GM13976 (cell line): ENCODE results near the gene CARD14.
"Not testable (repeated sequence)": the region's sequence is repeated elsewhere in the genome, so short reads cannot be mapped to it uniquely, and the experiment has no call there.

Experiments used
- DNase-seq: peaks from one replicate; pipeline ENCODE4 v3.0.0; 2012; ENCODE audit warnings: low spot score
- in situ Hi-C: fragments of 300-500 bp; cut with MboI; formaldehyde crosslinking; loops from one replicate; pipeline ENCODE4 v1.12.0; 2022; ENCODE audit warnings: low sequenced_read_pairs, mixed read lengths, inconsistent platforms; ENCODE audit not compliant: unreplicated experiment
- TF ChIP-seq, protein P1 (sequence below): IDR thresholded peaks from 2 replicates; pipeline ENCODE4 v1.5.1; 2012; ENCODE audit warnings: borderline replicate concordance, mild to moderate bottlenecking; ENCODE audit not compliant: insufficient read depth; ENCODE audit errors: extremely low read depth, missing control alignments, control extremely low read depth

Gene CARD14

DNA sequence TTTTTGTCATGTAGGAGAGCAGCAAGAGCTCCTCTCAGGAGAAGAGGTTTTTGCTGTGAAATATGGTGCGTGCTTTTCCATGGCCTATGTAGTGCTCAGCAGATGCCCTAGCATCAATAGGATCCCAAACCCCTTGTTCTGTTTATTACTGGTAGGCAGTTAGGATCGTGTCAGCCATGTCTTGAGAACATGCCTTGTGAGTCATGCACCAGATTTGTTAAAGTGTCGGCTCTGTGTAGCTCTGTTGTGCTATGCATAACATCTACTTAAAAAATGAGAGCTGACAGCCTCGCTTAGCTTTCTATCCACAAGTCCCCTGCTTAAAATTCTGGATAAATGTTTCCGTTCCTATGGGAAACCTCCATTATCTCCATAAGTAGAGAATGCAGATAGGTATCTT is 18.5 kb upstream of the CARD14 start:
- TF ChIP-seq, protein P1, sequence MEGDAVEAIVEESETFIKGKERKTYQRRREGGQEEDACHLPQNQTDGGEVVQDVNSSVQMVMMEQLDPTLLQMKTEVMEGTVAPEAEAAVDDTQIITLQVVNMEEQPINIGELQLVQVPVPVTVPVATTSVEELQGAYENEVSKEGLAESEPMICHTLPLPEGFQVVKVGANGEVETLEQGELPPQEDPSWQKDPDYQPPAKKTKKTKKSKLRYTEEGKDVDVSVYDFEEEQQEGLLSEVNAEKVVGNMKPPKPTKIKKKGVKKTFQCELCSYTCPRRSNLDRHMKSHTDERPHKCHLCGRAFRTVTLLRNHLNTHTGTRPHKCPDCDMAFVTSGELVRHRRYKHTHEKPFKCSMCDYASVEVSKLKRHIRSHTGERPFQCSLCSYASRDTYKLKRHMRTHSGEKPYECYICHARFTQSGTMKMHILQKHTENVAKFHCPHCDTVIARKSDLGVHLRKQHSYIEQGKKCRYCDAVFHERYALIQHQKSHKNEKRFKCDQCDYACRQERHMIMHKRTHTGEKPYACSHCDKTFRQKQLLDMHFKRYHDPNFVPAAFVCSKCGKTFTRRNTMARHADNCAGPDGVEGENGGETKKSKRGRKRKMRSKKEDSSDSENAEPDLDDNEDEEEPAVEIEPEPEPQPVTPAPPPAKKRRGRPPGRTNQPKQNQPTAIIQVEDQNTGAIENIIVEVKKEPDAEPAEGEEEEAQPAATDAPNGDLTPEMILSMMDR = no peak
- no peak for DNase-seq
- in situ Hi-C loops = no loop called here

DNA sequence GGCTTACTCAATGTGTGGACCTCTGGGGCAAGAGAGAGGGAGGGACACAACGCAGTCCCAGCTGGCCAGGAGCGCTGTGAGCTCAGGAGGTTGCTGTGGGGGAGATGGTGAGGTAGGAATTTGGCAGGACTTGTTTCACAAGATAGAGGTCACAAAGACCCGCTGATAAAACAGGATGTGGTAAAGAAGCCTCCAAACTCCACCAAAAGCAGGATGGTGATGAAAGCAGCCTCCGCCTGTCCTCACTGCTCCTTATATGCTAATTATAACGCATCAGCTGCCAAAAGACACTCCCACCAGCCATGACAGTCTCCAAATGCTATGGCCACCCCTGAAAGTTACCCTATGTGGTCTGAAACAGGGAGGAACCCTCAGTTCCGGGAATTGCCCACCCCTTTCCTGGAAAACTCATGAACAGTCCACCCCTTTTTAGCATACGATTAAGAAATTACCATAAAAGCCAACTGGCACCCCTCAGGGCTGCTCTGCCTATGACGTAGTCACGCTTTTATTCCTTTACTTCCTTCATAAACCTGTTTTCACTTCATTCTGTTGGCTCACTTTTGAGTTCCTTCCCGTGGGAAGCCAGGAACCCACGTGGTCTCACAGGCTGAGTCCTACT is 17.6 kb upstream of the CARD14 start:
- TF ChIP-seq, protein P1 = no peak
- in situ Hi-C loops = no loop called here
- DNase-seq = no peak

DNA sequence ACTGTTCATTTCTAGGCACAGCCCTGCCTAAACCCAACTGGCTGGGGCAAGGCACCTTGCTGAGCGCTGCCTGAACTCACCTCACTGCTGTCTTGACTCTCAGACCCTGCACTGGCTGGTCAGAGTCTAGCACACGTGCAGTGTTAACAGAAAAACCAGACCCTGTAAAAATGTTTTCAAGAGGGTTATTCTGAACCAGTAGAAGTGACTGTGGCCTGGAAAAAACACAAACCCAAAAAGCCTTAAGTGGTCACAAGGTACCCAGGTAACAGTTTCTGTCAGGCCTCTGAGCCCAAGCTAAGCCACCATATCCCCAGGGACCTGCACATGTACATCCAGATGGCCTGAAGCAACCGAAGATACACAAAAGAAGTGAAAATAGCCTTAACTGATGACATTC is 16.8 kb upstream of the CARD14 start:
- TF ChIP-seq, protein P1 = no peak
- in situ Hi-C loops = no loop called here
- no peak for DNase-seq

DNA sequence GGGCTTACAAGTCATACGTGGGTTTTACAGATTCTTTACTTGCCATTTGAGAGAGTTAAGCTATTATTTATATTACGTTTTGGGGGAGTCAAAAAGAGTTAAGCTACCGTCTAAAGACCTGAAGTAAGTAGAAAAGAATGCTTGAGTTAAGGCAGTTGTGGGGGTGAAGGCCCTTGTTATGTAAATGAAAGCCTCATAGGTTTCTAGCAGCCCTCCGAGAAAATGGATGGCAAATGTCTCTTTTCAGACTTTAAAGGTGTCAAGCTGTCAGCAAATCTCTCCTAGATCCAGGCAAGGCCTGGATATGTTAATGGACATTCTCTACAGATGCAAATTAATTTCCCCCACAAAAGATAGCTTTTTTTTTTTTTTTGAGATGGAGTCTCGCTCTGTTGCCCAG is 15.7 kb upstream of the CARD14 start:
- DNase-seq = no peak
- in situ Hi-C loops = no loop called here
- TF ChIP-seq, protein P1 = no peak

DNA sequence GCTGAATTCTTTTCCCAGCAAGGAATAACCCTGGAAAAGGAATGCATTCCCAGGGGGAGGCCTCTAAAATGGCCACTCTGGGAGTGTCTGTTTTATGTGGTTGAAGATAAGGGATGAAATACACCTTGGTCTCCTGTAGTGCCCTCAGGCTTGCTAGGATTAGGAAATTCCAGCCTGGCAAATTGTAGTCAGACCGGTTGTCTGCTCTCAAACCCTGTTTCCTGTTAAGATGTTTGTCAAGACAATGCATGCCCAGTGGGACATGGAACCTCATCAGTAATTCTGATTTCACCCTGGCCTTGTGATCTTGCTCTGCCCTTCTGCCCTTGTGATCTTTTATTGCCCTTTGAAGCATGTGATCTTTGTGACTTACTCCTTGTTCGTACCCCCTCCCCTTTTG is 14.2 kb upstream of the CARD14 start:
- in situ Hi-C loops, DNase-seq: not testable (repeated sequence)

DNA sequence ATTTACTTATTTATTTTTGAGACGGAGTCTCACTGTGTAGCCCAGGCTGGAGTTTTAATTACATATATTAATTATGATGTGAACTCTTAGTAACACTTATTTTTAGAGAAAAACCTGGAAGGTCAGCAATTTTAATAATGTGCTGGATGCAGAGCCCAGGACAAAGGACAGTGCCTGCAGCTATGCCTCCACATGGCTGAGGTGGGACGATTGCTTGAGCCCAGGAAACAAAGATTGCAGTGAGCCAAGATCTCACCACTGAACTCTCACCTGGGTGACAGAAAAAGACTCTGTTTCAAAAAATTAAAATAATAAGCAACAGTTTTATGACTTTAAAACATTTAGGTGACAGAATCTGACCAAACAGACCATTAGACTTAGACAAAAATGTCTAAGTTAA is 11.0 kb upstream of the CARD14 start:
- DNase-seq = no peak
- in situ Hi-C loops = no loop called here
- TF ChIP-seq, protein P1 = no peak

DNA sequence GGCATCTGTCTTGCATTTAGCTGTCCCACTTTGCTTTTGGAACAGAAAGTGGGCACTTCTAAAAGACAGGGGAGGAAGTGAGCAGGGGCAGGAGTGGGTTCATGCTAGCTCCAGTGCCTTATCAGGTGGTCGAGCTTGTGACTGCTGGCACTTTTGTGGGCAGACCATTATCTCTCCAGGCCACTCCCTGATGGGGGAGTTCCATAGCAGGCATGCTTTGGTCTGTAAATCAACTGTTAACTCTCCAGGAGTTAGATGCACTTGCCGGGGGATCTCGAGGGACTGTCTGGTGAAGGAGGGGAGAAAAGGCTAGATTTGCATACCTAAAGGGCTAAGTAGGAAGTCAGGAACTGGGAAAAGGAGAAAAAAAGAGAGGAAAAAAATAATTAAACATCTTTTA is 9.3 kb upstream of the CARD14 start:
- in situ Hi-C loops = no loop called here
- DNase-seq = no peak
- TF ChIP-seq, protein P1 = no peak

DNA sequence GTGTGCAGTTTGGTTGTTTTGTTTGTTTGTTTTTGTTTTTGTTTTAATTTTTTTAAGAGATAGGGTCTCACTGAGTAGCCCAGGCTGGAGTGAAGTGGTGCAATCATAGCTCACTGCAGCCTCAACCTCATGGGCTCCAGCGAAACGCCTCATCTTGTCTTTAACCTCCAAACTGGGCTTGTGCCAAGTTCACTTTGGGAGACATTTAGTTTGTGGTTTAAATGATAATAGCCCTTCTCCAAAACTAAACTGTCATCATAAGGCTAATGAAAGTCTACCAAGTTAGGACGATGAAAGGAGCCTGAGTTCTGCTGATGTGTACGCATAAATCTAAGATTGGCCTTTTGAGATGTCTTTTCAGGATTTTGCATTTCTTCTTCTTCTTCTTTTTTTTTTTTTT is 6.5 kb upstream of the CARD14 start:
- TF ChIP-seq, protein P1 = no peak
- no peak for DNase-seq
- in situ Hi-C loops = no loop called here
